IMR-90 (cell line): Measurements from ENCODE around the gene HYLS1. TPM values are rescaled to one million over a fixed set of nuclear protein-coding genes. Genes with fewer than 3 reads are reported as not detected.

Experiments used
- ATAC-seq: fragments of 200-7000 bp; cut with Tn5 transposase; 2 replicates; pipeline ENCODE4 v1.9.1; 2020; ENCODE audit warnings: low read depth, mild to moderate bottlenecking, moderate library complexity
- BruUV-seq: library from RNA; stranded (reverse); fragments of 400-500 nt; replicated peaks from 2 replicates; lab custom pipeline; 2021; lab: Mats Ljungman, UMichigan
- CTCF ChIA-PET: fragments of 300-600 bp; formaldehyde crosslinking; extraction: SDS; loops from one replicate; lab custom pipeline; 2021; ENCODE audit warnings: antibody characterized with exemption; lab: Yijun Ruan, JAX
- POLR2A ChIA-PET: fragments of 300-600 bp; sonication (Branson Sonifier 250); formaldehyde crosslinking; loops from one replicate; lab custom pipeline; 2022; ENCODE audit warnings: antibody characterized with exemption; ENCODE audit not compliant: unreplicated experiment; lab: Charles Lee
- DNase-seq: peaks from one replicate; pipeline ENCODE4 v3.0.0; 2013
- H2AFZ ChIP-seq: replicated peaks from 2 replicates; pipeline ENCODE3; 2013; ENCODE audit warnings: low read length, mild to moderate bottlenecking; ENCODE audit not compliant: poor library complexity
- H2AK5ac ChIP-seq: 2 replicates; pipeline ENCODE4 v1.6.1; 2013; ENCODE audit warnings: low read depth, low read length, inconsistent platforms
- H2AK9ac ChIP-seq: replicated peaks from 2 replicates; pipeline ENCODE3; 2013; ENCODE audit warnings: mild to moderate bottlenecking, low read depth, low read length, moderate library complexity; ENCODE audit not compliant: poor library complexity
- H2BK120ac ChIP-seq: 2 replicates; pipeline ENCODE4 v1.6.1; 2013; ENCODE audit warnings: low read depth, low read length, inconsistent platforms
- H2BK15ac ChIP-seq: 3 replicates; pipeline ENCODE4 v1.6.1; 2013; ENCODE audit warnings: low read depth, low read length, inconsistent platforms
- H2BK20ac ChIP-seq: 2 replicates; pipeline ENCODE4 v1.6.1; 2013; ENCODE audit warnings: low read depth, mild to moderate bottlenecking, inconsistent platforms, low read length, moderate library complexity
- H2BK5ac ChIP-seq: 2 replicates; pipeline ENCODE4 v1.6.1; 2013; ENCODE audit warnings: mild to moderate bottlenecking, low read depth, low read length, inconsistent platforms; ENCODE audit not compliant: poor library complexity, severe bottlenecking
- H3K14ac ChIP-seq: replicated peaks from 2 replicates; pipeline ENCODE4 v1.6.1; 2013; ENCODE audit warnings: low read depth, low read length, inconsistent platforms
- H3K18ac ChIP-seq: 2 replicates; pipeline ENCODE4 v1.6.1; 2013; ENCODE audit warnings: low read depth, low read length, control low read depth
- H3K23ac ChIP-seq: 2 replicates; pipeline ENCODE4 v1.6.1; 2013; ENCODE audit warnings: low read depth, low read length, inconsistent platforms
- H3K27ac ChIP-seq: 2 replicates; pipeline ENCODE4 v1.5.1; 2013; ENCODE audit warnings: mild to moderate bottlenecking, control low read depth, low read length; ENCODE audit not compliant: insufficient read depth
- H3K27me3 ChIP-seq: 2 replicates; pipeline ENCODE4 v1.6.1; 2013; ENCODE audit warnings: low read length; ENCODE audit not compliant: control insufficient read depth, insufficient read depth
- H3K36me3 ChIP-seq: 2 replicates; pipeline ENCODE4 v1.6.1; 2013; ENCODE audit warnings: low read length, mixed read lengths; ENCODE audit not compliant: control insufficient read depth, insufficient read depth
- H3K4ac ChIP-seq: 2 replicates; pipeline ENCODE4 v1.6.1; 2013; ENCODE audit warnings: low read depth, low read length, inconsistent platforms
- H3K4me1 ChIP-seq: 2 replicates; pipeline ENCODE4 v1.6.1; 2013; ENCODE audit warnings: low read length, mixed read lengths; ENCODE audit not compliant: control insufficient read depth, insufficient read depth
- H3K4me2 ChIP-seq: 2 replicates; pipeline ENCODE4 v1.6.1; 2013; ENCODE audit warnings: low read depth, mild to moderate bottlenecking, control low read depth, low read length, moderate library complexity
- H3K4me3 ChIP-seq: 2 replicates; pipeline ENCODE4 v1.5.1; 2013; ENCODE audit warnings: low read depth, mild to moderate bottlenecking, control low read depth, low read length, moderate library complexity; ENCODE audit not compliant: insufficient read depth
- H3K56ac ChIP-seq: 2 replicates; pipeline ENCODE4 v1.6.1; 2013; ENCODE audit warnings: low read length, inconsistent platforms; ENCODE audit not compliant: insufficient read depth; ENCODE audit errors: extremely low read depth
- H3K79me1 ChIP-seq, 2 experiments: 2 replicates each; pipeline ENCODE4 v1.6.1; 2013; ENCODE audit warnings: low read length in 2 of 2, inconsistent platforms in 1 of 2, low read depth in 1 of 2
- H3K9ac ChIP-seq: 2 replicates; pipeline ENCODE4 v1.6.1; 2013; ENCODE audit warnings: low read depth, low read length, control low read depth
- H3K9me1 ChIP-seq: 2 replicates; pipeline ENCODE4 v1.6.1; 2013; ENCODE audit warnings: low read length, inconsistent platforms; ENCODE audit not compliant: insufficient read depth
- H3K9me3 ChIP-seq: 2 replicates; pipeline ENCODE4 v1.6.1; 2013; ENCODE audit warnings: low read length; ENCODE audit not compliant: control insufficient read depth, insufficient read depth
- H4K20me1 ChIP-seq: 2 replicates; pipeline ENCODE4 v1.6.1; 2013; ENCODE audit warnings: low read length, inconsistent platforms; ENCODE audit not compliant: insufficient read depth
- H4K5ac ChIP-seq: 2 replicates; pipeline ENCODE4 v1.6.1; 2013; ENCODE audit warnings: mild to moderate bottlenecking, low read depth, low read length, control low read depth
- H4K8ac ChIP-seq, 2 experiments: 2 replicates each; pipeline ENCODE4 v1.6.1; 2013; ENCODE audit warnings: low read depth in 2 of 2, low read length in 2 of 2, control low read depth in 1 of 2, inconsistent platforms in 1 of 2
- H4K91ac ChIP-seq: 2 replicates; pipeline ENCODE4 v1.6.1; 2013; ENCODE audit warnings: low read depth, low read length, inconsistent platforms; ENCODE audit not compliant: insufficient read depth
- BHLHE40 ChIP-seq: fragments of 150-350 bp; IDR thresholded peaks from 2 replicates; pipeline ENCODE4 v1.6.1; 2016; ENCODE audit warnings: mild to moderate bottlenecking, low read depth, low read length
- CEBPB ChIP-seq: IDR thresholded peaks from 2 replicates; pipeline ENCODE4 v1.6.1; 2012; ENCODE audit warnings: low read depth, low read length, improper control_type of control experiment
- CTCF ChIP-seq: conservative IDR thresholded peaks from 2 replicates; pipeline ENCODE4 v1.5.1; 2012; ENCODE audit warnings: mild to moderate bottlenecking, low read depth, low read length, improper control_type of control experiment
- FOS ChIP-seq: fragments of 150-350 bp; IDR thresholded peaks from 2 replicates; pipeline ENCODE4 v1.6.1; 2016; ENCODE audit warnings: low read depth, low read length
- MAFK ChIP-seq: IDR thresholded peaks from 2 replicates; pipeline ENCODE4 v1.6.1; 2012; ENCODE audit warnings: low read depth, low read length, improper control_type of control experiment
- MXI1 ChIP-seq: IDR thresholded peaks from 2 replicates; pipeline ENCODE4 v1.6.1; 2012; ENCODE audit warnings: low read depth, mild to moderate bottlenecking, low read length, moderate library complexity, borderline replicate concordance
- POLR2A ChIP-seq: IDR thresholded peaks from 2 replicates; pipeline ENCODE4 v1.6.1; 2012; ENCODE audit warnings: mild to moderate bottlenecking, low read depth, low read length
- RAD21 ChIP-seq: IDR thresholded peaks from 2 replicates; pipeline ENCODE4 v1.6.1; 2012; ENCODE audit warnings: low read length, improper control_type of control experiment
- RFX5 ChIP-seq: IDR thresholded peaks from 2 replicates; pipeline ENCODE4 v1.8.0; 2012; ENCODE audit warnings: low read depth, mild to moderate bottlenecking, low read length, moderate library complexity
- SMC3 ChIP-seq: fragments of 150-350 bp; IDR thresholded peaks from 2 replicates; pipeline ENCODE4 v1.6.1; 2016; ENCODE audit warnings: low read depth, mild to moderate bottlenecking, antibody characterized with exemption, low read length, moderate library complexity
- WGBS, 2 experiments: methylation state at CpG; one replicate each; pipeline versions ENCODE4 v1.1.5 to v1.1.7; 2013; ENCODE audit warnings: missing lambda C conversion rate in 2 of 2; ENCODE audit not compliant: insufficient read length in 1 of 2; ENCODE audit errors: extremely low coverage in 2 of 2; 5-methylcytosine and 5-hydroxymethylcytosine counted together
- dilution Hi-C: fragments of 300-500 bp; cut with HindIII; formaldehyde crosslinking; loops from one replicate; pipeline ENCODE4 v1.14.3; 2018; ENCODE audit warnings: low sequenced_read_pairs; ENCODE audit not compliant: unreplicated experiment
- in situ Hi-C: fragments of 300-500 bp; cut with MboI; formaldehyde crosslinking; loops from 3 replicates; pipeline ENCODE4 v1.14.3; 2019; ENCODE audit warnings: low sequenced_read_pairs, inconsistent platforms, mixed read lengths
- intact Hi-C: fragments of 100-400 bp; cut with micrococcal nuclease; formaldehyde crosslinking; loops from 2 replicates; pipeline ENCODE4 v1.10.0; 2022
- polyA plus RNA-seq, 3 experiments: library from polyadenylated mRNA; depleted of rRNA; stranded (reverse); fragments of >200 nt; gene quantifications; 2 replicates each; pipeline ENCODE4 v1.2.3, GENCODE V29; 2012; ENCODE audit warnings: low replicate concordance in 1 of 3
- total RNA-seq: library from RNA; depleted of rRNA; stranded (reverse); fragments of >200 nt; gene quantifications from 2 replicates; pipeline ENCODE4 v1.2.3, GENCODE V29; 2012

The HYLS1 gene
- total and polyA plus RNA-seq, 2 of the 4 experiments (the other 2 are of a cell fraction) = 5.1 to 8.1 TPM

- Histone ChIP-seq H2AK9ac (no peak overlapping the region), H4K5ac (no peak overlapping the region), H2AK5ac (no peak overlapping the region), H3K9me3 (no peaks in the 10 kb centered on the region), H4K91ac (no peak overlapping the region), H2BK120ac (no peak overlapping the region), H3K4ac (no peak overlapping the region), H3K9me1 (no peaks in the 10 kb centered on the region), H3K14ac (no peak overlapping the region), H3K36me3 (no peaks in the 10 kb centered on the region), H3K27ac (no peak overlapping the region), H2BK20ac (no peak overlapping the region), H3K4me1 (no peaks in the 10 kb centered on the region), H3K23ac (no peak overlapping the region), H3K9ac (no peak overlapping the region), H4K20me1 (no peaks in the 10 kb centered on the region), H2BK15ac (no peak overlapping the region), H3K18ac (no peak overlapping the region), H3K79me1 (no peaks in the 10 kb centered on the region), H3K4me2 (no peak overlapping the region), H3K56ac (no peak overlapping the region), H2AFZ (no peak overlapping the region), H3K27me3 (peaks cover 17% of the 10 kb centered on the region; the same call in 1 of the 2 replicates), H2BK5ac (no peak overlapping the region), H3K4me3 (no peak overlapping the region), H4K8ac (no peak overlapping the region)
- intact Hi-C loops = no loop called here
- DNase-seq (no peak), ATAC-seq (no peak)
- ChIA-PET POLR2A (no interaction called here), CTCF (no interaction called here)
- no CpG with 5 or more reads among the region's 4 CpGs for WGBS, 2 experiments
- in situ Hi-C loops = no loop called here
- no peak for TF ChIP-seq FOS
- TF ChIP-seq MXI1 = no peak
- no peak for TF ChIP-seq CEBPB
- no peak for TF ChIP-seq CTCF
- TF ChIP-seq SMC3 = no peak
- no peak for TF ChIP-seq POLR2A
- TF ChIP-seq RFX5 = no peak
- no peak for TF ChIP-seq MAFK
- TF ChIP-seq RAD21 = no peak
- TF ChIP-seq BHLHE40 = no peak
- dilution Hi-C loops = no loop called here
- BruUV-seq = no TSS peak
Observed at GRCh38 chr11:125941267-125941618, 53.8 kb downstream of the HYLS1 start.
